Chondrocyte (in vitro differentiated cells): Measurements from ENCODE around the gene MCF2L2. TPM values are rescaled to one million over a fixed set of nuclear protein-coding genes. Genes with fewer than 3 reads are reported as not detected.
"Not testable (repeated sequence)": the region's sequence is repeated elsewhere in the genome, so short reads cannot be mapped to it uniquely, and the experiment has no call there.

ENCODE experiments used
- DNase-seq: peaks from one replicate; pipeline ENCODE4 v3.0.0; 2021; ENCODE audit warnings: mixed read lengths, low spot score
- H3K27ac Mint-ChIP-seq: one replicate; pipeline ENCODE4 v1.8.0; 2021; ENCODE audit warnings: mild to moderate bottlenecking, moderate library complexity, mixed read lengths; ENCODE audit not compliant: unreplicated experiment
- H3K27me3 Mint-ChIP-seq: 2 replicates; pipeline ENCODE4 v1.8.0; 2021; ENCODE audit warnings: low read depth, mixed read lengths
- H3K36me3 Mint-ChIP-seq: 2 replicates; pipeline ENCODE4 v1.8.0; 2021; ENCODE audit warnings: low read depth, mixed read lengths
- H3K4me1 Mint-ChIP-seq: 2 replicates; pipeline ENCODE4 v1.8.0; 2021; ENCODE audit warnings: low read depth, mild to moderate bottlenecking, mixed read lengths
- H3K4me3 Mint-ChIP-seq: one replicate; pipeline ENCODE4 v1.8.0; 2021; ENCODE audit warnings: mild to moderate bottlenecking, moderate library complexity, mixed read lengths; ENCODE audit not compliant: unreplicated experiment
- H3K9me3 Mint-ChIP-seq: 2 replicates; pipeline ENCODE4 v1.8.0; 2021; ENCODE audit warnings: low read depth, mixed read lengths
- total RNA-seq: library from RNA; stranded (reverse); gene quantifications from 3 replicates; pipeline ENCODE4 v1.2.1, GENCODE V29; 2021
- TF ChIP-seq, protein P1 (sequence below): fragments of 200-600 bp; sonication (generic); IDR thresholded peaks from 2 replicates; pipeline ENCODE4 v1.5.0; 2021; ENCODE audit warnings: antibody characterized with exemption, mild to moderate bottlenecking, moderate library complexity

The MCF2L2 gene
- total RNA-seq, 1 donor from 2014 or later: 2.6 TPM

DNA sequence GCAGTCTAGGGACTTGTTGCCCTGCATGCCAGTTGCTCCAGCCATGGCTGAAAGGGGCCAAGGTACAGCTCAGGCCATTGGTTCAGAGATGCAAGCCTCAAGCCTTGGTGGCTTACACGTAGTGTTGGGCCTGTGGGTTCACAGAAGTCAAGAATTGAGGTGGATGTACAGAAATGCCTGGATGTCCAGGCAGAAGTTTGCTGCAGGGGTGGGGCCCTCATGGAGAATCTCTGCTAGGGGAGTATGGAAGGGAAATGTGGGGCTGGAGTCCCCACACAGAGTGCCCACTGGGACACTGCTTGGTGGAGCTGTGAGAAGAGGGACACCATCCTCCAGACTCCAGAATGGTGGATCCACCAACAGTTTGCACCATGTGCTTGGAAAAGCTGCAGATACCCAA, 186.0 kb downstream of the MCF2L2 start:
- Mint-ChIP-seq H3K9me3 (peaks cover 15% of the 10 kb centered on the region), H3K36me3 (peaks cover 7% of the 10 kb centered on the region), H3K27me3 (peaks cover 9% of the 10 kb centered on the region), H3K27ac (no peak overlapping the region), H3K4me1 (peaks cover 19% of the 10 kb centered on the region), H3K4me3 (no peak overlapping the region)
- DNase-seq: no peak
- TF ChIP-seq, protein P1, sequence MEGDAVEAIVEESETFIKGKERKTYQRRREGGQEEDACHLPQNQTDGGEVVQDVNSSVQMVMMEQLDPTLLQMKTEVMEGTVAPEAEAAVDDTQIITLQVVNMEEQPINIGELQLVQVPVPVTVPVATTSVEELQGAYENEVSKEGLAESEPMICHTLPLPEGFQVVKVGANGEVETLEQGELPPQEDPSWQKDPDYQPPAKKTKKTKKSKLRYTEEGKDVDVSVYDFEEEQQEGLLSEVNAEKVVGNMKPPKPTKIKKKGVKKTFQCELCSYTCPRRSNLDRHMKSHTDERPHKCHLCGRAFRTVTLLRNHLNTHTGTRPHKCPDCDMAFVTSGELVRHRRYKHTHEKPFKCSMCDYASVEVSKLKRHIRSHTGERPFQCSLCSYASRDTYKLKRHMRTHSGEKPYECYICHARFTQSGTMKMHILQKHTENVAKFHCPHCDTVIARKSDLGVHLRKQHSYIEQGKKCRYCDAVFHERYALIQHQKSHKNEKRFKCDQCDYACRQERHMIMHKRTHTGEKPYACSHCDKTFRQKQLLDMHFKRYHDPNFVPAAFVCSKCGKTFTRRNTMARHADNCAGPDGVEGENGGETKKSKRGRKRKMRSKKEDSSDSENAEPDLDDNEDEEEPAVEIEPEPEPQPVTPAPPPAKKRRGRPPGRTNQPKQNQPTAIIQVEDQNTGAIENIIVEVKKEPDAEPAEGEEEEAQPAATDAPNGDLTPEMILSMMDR: no peak

DNA sequence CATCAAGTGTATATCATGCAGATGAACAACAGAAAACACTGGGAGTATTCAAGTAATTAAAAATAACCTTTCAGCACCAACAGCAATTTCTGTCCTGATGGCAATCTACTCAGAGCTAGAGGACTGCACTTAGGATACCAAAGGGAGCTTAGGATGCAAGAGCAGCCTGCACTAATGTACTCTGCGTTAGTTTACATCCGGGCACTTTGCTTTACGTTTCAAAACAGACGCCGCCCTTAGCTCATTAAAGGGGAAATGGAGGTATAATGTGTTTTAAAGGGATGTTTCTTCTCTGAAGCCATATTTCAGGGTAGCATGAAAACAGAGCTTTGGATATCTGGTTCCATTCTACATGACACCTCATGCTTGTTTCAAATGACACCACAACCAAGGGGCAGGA, 189.4 kb downstream of the MCF2L2 start:
- DNase-seq: no peak
- H3K9me3 Mint-ChIP-seq: peaks cover 15% of the 10 kb centered on the region
- no peak overlapping the region for H3K4me3 Mint-ChIP-seq
- TF ChIP-seq, protein P1: no peak
- H3K27me3 Mint-ChIP-seq: peaks cover 9% of the 10 kb centered on the region
- no peak overlapping the region for H3K27ac Mint-ChIP-seq
- peaks cover 7% of the 10 kb centered on the region for H3K36me3 Mint-ChIP-seq
- H3K4me1 Mint-ChIP-seq: no peaks in the 10 kb centered on the region

- Mint-ChIP-seq H3K27me3 (peaks cover 1% of the 10 kb centered on the region), H3K4me1 (no peaks in the 10 kb centered on the region), H3K4me3 (no peak overlapping the region), H3K9me3 (no peaks in the 10 kb centered on the region), H3K36me3 (no peaks in the 10 kb centered on the region), H3K27ac (no peak overlapping the region)
- TF ChIP-seq, protein P1: no peak
- DNase-seq: no peak
Observed at GRCh38 chr3:183233966-183234365, 194.5 kb downstream of the MCF2L2 start.

- TF ChIP-seq, protein P1: no peak
- Mint-ChIP-seq H3K4me1 (no peaks in the 10 kb centered on the region), H3K9me3 (no peaks in the 10 kb centered on the region), H3K27ac (no peak overlapping the region), H3K4me3 (no peak overlapping the region), H3K27me3 (peaks cover 1% of the 10 kb centered on the region), H3K36me3 (no peaks in the 10 kb centered on the region)
- no peak for DNase-seq
Observed at GRCh38 chr3:183230826-183231225, 197.6 kb downstream of the MCF2L2 start.

- H3K27me3 Mint-ChIP-seq, H3K4me3 Mint-ChIP-seq, H3K36me3 Mint-ChIP-seq, H3K4me1 Mint-ChIP-seq, DNase-seq, H3K9me3 Mint-ChIP-seq, H3K27ac Mint-ChIP-seq: not testable (repeated sequence)
Observed at GRCh38 chr3:183230251-183230650, 198.2 kb downstream of the MCF2L2 start.

GRCh38 chr3:183229178-183229577, 199.2 kb downstream of the MCF2L2 start:
- Mint-ChIP-seq H3K27me3 (peaks cover 1% of the 10 kb centered on the region), H3K27ac (no peak overlapping the region), H3K36me3 (peaks cover 2% of the 10 kb centered on the region), H3K4me1 (no peaks in the 10 kb centered on the region), H3K4me3 (no peak overlapping the region), H3K9me3 (no peaks in the 10 kb centered on the region)
- TF ChIP-seq, protein P1: no peak
- DNase-seq: no peak
